ENCODE results near the gene CCDC116.
"Not testable (repeated sequence)": the region's sequence is repeated elsewhere in the genome, so short reads cannot be mapped to it uniquely, and the experiment has no call there.

Gene CCDC116, protein sequence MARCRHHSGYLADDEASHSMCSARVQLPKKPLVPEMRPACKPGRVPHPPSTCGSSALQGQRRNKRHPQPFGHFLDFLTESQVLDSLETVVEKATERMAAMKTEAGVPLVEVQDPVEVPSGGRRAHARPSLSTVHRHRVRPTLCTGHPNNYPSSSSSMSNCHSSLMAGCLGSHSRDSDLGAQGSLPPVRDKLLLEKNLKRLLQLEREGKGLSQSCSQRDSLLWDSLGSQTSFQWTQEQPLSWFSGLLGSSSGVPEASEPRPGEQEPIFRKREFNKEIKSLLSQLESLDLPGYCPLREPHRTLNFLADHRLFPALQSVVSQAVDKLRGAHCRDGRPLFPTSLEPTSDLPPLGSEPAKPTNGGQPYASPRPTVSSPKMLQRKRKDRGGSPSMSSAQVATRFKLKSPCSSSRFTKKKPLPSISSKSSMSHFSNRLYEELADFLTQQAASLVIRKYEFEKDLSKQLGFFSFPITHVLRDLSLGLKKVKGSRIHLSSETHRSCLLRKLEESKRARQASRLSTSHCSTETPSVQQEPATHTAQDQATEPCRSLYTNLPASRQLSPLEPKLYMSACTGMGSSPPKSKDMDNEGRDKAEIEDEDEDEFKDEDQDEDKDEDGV

DNA sequence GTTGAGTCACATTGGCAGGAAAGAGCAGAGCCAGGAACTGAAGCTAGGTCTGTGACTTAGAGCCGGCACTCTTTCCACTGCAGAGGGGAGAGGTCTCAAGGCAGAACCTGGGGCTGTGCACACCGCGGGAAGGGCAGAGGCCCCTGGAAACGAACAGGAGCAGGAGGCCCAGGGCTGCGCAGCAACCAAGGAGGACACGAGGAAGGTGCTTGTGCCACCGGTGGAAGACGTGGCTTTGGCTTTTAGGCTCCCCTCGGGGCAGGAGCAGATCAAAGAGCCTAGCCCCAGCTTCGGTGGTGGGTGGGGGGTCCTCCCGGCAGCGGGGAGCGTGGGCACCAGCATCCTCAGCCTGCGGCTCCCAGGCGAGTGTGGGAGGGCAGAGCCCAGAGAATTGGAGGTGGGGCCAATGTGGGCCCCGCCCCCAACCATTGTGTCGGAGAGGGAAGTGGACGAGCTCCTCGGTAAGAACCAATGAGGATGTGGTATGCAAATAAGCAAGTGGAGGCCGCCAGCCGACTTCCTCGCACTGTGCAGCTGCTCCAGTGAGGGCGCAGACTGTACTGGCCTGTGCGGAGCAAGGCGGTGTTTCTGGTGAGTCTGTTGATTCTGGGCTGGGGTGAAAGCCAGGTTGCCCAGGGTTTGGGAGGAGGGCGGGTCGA is at the start of gene CCDC116:
Gene CCDC116, plus strand, starts transcription at position 524 of the 659 bp plus-strand sequence. CDS start 422 bp downstream, outside the sequence.
- DNase-seq = no peak

DNA sequence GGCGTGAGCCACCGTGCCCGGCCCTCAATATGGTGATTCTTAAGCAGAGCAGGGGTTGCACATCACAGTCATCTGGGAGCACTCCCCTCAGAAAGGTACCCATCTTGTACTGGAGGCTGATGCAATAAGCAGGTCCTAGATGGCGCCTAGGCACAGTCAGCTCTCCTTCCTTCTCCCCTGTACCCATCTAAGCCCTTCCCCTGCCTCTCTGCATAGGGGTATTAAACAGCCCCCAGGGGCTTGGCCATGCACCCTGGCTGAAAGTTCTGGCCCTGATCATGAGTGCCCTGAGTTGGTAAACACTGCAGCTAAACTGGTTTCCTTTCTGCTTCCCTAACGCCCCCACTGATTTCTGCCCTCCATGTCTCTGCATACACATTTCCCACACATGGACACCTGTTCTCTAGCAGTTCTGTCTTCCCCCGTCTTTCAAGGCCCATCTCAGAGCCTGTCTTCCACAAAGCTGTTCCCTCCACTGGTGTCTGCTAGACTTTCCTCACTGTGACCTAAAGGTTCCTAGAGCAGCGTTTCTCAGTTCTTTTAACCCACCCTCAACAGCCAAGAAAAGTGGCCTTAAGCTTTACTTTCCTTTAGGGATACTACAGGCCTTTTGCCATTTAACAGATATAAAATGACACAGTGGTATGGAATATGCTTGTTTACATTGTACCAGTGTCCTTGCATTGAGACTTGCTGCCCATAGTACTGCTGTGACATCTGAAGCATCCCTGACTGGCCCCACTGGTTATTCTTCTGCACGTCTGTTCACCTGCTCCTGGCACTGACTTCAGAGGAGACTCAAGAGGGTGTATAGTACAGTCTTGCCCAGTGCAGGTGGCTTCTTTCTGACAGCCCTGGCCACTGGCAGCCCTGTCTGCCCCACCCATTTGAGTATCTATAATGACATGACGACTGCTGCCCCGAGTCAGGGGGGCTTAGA is 49.5 kb upstream of the CCDC116 start:
- DNase-seq = no peak

DNA sequence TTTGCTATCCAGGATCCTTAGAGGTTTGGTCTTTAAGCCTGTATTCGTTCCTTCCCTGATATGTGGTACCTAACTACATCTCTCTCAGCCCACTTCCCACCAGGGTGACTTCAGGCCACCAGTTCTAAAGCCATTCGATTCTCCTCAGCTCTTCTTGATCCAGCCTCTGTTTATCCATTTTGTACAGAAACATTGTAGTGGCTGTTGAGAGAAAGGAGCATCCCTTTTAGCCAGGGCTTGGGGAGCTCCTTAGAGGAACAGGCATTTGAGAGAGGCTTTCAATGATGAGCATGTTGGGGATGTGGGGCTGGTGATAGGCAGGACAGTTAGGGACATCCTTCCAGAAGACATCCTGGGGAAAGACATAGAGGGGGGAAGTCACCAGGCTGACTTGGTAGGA is 47.2 kb upstream of the CCDC116 start:
- DNase-seq = no peak

DNA sequence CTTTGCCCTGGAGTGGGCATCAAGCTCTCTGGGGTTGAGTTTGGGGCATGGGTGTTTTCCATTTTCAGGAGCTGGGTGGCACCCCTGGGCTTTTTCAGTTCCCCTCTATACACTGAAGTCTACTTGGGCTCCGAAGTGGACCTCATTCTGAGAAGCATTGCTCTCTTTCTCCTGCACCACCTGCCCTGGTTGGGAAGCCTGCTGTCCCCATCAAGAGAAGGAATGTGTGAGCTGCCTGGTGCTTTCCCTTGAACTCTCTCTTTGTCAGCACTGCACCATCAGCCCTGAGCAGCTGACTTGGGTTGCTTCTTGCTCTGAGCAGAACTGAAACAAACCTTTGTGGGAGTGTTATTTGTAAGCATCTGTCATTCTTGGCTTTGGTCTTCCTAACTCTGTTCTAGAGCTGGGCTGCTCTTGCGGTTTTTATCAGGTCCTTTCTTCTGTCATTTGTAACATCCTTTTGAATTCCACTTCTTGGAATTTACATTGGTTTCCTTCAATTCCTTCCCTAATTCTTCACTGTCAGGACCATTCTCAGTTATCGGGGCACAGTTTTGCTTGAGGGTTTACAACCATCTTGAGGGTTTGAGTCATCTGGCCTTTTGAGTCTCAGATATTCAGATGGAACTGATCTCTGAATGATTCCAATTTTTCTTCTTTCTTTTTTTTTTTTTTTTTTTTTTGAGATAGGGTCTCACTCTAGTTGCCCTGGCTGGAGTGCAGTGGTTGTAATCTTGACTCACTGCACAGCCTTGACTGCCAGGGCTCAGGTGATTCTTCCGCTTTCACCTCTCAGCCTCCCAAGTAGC is 44.6 kb upstream of the CCDC116 start:
- DNase-seq = no peak

DNA sequence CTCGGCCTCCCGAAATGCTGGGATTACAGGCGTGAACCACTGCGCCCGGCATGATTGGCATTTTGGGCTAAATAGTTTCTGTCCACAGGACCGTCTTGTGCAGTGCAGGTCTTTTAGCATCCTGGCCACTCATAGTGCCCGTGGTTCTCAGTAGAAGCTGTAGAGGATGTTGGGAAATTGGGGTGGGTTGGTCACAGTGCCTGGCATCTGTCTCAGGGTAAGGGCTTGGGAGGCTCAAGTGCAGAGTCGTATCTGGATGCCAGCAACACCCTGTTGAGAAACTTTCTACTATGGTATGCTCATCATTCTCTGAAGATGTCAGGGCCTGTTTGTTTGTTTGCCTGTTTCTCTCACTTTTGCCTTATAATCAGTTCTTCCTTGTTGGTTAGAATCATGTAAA is 43.2 kb upstream of the CCDC116 start:
- DNase-seq = no peak

DNA sequence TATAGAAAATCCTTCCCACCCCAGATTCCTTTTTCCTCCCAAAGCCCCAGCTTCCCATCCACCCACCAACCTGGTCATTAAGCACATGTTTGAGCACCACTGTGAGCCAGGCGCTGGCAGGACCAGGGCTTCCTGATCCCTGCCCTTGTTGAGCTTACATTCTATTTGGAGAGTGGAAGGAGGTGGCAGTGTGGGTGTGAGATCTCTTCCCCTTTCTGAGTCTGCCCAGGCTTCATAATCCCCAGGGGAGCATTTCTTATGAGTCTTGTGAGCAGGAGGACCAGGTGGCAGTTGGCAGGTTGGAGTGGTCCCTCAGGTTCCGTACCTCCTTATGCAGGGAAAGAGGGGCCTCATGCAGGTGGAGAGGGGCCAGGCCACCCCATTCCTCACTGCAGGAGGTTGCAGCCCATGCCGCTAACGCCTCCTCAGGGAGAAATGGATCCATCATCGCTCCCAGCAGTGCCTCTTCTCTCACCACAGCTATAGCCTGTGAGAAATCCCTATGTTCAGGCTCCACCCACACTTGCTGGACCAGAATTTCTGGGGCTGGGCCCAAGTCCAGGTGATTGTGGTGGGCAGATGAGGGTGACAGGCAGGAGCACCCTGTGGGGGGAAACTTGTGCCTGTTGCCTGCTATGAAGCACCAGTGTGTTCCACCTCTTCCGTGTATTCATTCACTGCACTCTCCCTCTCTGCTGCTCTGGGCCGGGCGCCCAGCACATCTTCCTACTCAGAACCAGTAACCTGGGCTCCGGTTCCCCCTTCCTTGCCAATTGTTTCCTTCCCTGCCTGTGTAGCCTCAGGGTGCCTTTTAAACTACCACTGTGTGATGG is 41.5 kb upstream of the CCDC116 start:
- no peak for DNase-seq

DNA sequence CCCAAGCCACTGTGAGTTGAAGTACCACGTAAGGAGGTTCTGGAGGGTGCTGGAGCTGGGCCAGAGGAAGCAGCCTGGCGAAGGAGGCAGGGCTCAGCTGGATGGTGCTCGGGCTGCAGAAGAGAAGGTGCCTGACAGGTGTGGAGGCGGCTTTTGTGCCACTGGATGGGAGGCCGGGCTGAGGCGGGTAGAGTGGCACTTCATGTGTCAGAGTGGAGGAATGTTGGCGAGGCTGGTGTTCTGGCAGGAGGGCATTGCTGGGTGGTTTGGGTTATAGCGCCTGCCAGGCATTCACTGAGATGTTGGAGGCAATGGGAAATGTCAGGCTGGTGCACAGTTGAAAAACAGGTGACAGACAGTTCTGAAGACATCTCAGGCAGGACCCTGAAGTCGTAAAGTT is 40.9 kb upstream of the CCDC116 start:
- no peak for DNase-seq

DNA sequence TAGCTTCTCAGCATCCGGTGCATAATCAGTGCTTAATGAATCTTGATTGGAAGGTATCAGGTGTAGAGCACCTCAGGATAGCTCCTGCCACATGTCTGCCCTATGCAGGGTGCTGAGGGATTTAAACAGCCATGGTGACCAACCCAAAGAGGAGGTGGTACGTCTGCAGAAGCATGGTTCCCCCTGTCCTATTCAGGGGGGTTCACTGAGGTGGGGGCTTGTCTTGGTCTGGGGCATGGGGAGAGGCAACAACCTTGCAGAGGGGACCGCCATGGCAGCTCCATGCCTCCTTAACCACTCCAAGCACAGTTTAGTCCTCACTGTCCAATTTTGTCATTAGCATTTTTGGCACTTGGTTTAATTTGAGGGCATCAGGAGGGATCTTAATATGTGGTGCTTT is 40.1 kb upstream of the CCDC116 start:
- DNase-seq = no peak

DNA sequence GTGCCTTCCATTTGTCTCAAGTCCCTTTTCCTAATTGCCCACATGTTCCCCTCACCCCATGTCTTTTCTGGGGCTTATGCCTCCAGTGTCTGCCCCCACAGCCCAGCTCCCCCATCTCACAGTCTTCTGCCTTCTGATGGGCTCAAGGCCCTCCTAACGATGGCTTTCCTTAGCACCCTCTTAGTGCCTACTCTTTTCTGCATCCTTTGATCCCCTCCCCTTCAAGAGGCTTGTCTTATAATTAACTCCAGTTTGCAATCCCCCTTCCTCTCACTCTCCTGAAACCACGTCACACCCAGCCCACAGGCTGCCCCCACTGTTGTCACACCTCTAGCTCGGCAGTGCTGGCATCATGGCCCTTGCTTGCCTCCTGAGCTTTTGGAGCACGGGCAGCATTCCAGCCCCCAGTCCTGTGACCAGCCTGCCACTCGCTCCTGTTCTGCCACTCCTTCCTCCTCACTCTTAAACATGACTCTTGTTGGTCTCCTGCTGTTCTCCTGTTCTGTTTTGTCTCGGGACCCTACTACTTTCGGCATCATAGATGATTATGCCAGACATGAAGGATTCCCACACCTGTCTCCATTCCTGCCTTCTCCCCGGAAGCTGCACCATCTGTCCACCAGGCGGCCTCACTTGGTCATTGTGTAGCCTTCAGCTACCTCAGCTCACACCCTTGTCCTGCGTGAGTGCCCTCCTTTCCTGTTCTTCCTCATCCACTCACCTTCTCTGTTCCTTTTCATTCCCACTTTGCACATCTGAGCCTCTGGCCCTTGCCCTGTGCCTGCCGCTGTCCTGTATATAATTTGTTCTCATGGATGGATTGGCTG is 38.9 kb upstream of the CCDC116 start:
- DNase-seq = no peak

DNA sequence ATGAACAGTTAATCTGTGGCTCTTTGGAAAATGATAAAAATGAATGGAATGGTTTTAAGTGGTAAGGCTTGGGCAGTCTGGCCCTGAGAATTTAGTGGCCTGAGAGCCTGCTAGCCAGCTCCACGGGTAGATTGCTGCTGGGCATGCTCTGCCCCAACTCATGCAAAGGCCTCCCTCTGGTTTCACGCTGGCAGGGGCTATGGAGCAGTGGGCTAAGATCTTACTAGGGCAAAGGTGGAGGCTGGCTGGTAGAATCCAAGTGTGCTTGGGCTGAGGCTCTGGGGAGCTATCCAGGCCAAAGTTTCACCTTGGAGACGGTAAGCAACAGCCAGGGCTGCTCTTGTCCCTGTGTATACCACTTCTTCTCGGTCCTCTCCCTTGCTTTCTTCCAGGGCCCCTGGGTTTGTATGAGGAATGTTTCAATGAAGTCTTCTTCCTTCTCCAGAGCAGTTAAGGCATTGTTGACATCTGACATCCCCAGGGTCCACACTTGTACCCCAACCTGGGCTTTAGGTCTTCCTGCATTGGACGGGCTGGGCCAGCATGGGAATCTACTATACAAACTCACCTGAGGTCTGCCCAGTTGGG is 37.6 kb upstream of the CCDC116 start:
- no peak for DNase-seq

DNA sequence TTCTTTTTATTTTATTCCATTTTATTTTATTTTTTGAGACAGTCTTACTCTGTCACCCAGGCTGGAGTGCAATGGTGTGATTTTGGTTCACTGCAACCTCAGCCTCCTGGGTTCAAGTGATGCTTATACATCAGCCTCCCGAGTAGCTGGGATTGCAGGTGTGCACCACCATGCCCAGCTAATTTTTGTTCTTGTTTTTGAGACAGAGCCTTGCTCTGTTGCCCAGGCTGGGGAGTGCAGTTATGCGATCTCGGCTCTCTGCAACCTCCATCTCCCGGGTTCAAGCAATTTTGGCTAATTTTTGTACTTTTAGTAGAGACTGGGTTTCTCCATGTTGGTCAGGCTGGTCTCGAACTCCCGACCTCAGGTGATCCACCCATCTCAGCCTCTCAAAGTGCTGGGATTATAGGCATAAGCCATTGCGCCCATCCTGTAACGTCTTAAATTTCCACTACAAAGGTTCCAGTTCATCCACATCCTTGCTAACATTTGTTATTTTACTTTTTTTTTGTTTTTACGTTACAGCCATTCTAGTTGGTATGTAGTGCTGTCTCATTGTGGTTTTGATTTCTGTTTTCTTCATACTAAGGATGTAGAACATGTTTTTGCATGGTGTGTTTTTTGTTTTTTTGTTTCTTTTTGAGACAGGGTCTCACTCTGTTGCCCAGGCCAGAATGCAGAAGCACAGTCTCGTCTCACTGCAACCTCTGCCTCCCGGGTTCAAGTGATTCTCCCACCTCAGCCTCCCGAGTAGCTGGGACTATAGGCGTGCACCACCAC is 36.0 kb upstream of the CCDC116 start:
- not testable (repeated sequence) for DNase-seq

DNA sequence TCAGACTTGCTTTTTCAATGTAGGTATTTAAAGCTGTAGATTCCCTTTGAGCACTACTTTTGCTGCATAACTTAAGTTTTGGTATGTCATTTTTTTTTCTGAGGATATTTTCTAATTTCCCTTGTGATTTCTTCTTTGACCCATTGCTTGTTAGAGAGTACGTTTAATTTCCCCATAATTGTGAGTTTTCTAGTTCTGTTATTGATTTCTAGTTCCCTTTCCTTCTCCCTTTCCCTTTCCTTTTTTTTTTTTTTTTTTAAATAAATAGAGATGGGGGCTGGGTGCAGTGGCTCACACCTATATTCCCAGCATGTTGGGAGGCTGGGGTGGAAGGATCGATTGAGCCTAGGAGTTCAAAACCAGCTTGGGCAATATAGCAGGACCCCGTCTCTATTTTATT is 34.3 kb upstream of the CCDC116 start:
- no peak for DNase-seq

DNA sequence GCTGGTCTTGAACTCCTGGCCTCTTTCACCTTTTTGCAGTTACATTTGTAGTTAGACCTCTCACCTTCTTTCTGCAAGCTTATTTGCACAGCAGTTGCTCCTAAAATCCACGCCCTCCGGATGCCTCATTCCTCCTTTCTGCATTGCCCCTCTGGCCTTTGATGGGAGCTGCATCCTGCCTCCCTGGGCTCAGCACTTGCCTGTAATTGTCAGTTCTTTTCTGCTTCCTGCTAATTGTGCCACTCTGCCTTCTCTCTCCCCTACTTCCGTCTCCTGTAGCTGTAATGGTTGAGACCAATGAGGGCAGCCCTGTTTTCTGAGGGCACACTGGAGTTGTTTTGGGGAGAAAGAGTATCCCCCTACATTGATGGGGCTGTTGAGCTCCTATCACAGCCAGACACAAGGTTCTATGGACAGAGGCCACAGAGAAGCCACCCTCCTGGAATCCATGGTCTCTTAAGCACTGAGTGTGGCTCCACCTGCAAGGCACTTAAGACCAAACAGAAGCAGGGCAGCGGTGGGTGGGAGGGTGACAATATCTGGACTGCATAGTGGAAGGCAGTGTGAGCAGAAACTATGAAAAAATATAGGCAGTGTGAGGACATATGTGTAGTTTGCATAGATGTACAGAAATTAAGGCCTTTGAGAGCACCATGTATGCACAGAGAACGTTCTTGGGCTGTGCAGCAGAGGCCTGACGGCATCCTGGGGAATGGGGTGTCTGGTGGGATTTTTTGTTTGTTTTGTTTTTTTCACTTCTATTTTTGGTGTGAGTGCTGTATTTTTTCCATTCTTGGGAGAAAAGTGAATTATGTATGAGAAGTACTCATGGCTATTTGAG is 33.3 kb upstream of the CCDC116 start:
- no peak for DNase-seq

DNA sequence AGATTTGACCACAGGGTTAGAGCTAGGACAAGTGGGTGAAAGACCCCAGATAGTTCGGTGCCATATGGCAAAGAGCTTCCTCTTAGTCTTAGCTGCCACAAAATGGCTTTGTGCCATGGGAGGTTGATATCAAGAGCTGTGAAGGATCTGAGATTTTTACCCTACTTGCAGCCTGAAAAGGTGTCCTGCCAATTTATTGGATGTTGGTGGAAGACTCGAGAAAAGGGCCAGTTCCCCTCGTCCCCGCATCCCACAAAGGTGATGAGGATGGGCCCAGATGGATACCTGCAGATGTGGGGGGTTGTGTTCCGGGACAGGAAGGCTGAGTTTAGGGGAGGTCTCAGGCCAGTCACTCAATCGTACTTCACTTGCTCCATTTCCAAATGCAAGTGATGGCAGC is 30.0 kb upstream of the CCDC116 start:
- no peak for DNase-seq

DNA sequence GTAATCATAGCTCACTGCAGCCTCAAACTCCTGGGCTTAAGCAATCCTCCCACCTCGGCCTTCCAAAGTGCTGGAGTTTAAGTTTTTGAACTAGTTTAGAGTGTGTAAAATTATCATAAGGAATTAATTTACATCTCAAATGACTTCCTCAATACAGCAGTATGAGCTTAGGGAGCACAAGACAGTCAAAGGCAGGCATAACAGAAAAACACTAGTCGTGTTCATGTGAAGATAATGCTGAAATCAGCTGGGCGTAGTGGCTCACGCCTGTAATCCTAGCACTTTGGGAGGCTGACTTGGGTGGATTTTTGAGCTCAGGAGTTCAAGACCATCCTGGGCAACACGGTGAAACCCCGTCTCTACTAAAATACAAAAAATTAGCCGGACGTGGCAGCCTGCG is 28.6 kb upstream of the CCDC116 start:
- no peak for DNase-seq

DNA sequence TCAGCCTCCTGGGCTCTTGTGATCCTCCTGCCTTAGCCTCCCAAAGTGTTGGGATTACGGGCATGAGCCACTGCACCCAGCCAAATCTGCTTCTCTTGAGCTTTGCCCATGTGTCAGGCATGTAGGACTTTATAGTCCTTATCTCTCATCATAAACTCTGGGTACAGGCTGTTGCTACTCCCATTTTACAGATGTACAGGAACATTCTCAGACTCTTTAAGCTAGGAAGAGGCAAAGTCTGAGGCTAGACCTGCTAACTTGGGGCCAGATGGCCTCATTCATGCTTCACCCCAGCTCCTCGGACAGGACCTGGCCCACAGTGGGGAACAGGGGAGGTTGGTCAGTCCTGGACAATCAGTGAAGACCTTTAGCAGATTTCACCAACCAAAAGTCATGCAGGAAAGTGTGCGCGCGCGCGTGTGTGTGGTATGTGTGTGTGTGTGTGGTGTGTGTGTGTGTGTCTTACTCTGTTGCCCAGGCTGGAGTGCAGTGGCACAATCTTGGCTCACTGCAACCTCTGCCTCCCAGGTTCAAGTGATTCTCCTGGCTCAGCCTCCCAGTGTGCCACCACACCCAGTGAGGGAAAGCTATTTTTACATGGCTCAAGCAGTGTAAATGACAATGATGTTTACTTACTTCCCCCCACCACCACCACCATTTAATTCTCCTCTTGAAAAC is 26.5 kb upstream of the CCDC116 start:
- no peak for DNase-seq

DNA sequence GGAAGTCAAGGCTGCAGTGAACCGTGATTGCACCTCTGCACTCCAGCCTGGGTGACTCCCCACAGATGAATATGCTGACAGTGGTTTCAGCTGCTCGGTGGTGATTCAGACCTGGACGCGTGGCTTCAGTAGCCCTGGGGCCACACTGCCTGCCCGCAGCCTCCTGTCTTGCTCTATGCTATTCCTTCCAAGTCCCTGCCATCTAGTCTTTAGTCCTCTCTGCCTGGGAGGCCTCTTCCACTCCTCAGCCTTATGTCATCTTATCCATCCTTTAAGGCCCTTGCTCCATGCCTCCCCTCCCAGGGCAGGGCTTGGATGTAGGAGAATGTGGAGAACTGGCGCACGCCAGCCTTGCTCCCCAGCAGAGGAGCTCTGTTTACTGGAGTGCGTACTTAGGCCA is 25.8 kb upstream of the CCDC116 start:
- DNase-seq = no peak
